ENCODE data around the gene NUDT22. TPM values are rescaled to one million over a fixed set of nuclear protein-coding genes. Genes with fewer than 3 reads are reported as not detected.

NUDT22 gene
- total and polyA plus RNA-seq, 2 donors (not counting 1 experiment from before 2014, with no cell fraction given) = 104 to 139 TPM

DNA sequence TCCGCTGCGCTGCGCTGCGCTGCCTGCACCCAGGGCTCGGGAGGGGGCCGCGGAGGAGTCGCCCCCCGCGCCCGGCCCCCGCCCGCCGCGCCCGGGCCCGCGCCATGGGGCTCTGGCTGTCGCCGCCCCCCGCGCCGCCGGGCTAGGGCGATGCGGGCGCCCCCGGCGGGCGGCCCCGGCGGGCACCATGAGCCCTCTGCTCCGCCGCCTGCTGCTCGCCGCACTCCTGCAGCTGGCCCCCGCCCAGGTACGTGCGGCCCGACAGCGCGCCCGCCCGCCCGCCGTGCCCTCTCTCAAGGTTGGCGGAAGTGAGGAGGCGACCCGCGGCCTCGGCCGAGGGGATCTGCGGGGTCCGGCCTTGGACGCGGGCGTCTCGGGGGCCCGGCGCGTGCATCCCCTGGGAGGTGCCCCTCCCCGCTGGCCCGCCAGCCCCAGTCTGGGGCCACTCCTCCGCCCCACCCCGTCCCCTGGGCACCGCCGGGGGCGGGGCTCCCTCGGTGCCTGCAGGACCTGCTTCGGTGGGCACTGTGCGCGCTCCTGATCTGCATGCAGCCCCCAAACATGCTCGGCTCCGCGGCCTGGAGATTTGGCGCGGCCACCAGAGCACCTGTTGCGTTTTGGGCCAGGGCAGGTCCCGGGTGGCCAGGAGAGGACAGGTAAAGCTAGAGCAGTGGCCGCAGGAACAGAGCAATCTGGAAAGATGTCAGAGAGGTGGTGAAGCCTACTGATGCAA, 8.7 kb downstream of the NUDT22 start:
- H3K4me3 ChIP-seq (ENCODE audit: control extremely low read depth in 1 of 5, extremely low read depth in 1 of 5, insufficient read depth in 1 of 5, low read depth in 2 of 5, low read length in 4 of 5) = peak overlapping the region; percentile 53 to 84 (median 67)
- peaks cover 25% of the 10 kb centered on the region for H4K20me1 ChIP-seq (ENCODE audit: control insufficient read depth, insufficient read depth, low read length, poor library complexity, severe bottlenecking)
- ChIA-PET CTCF (interaction anchor here (1.3 to 2.2 kb wide), 3 partner anchors 28 to 66 kb away, joined by 4 to 10 read pairs (median 5); partner anchors contain the start of gene FERMT3), POLR2A (interaction anchor here (0.9 to 2.7 kb wide), 5 partner anchors 10 to 609 kb away, joined by 3 to 8 read pairs (median 6); partner anchors contain the start of gene FERMT3)
- TF ChIP-seq EZH2 (IDR thresholded peaks at IDR 0.05; ENCODE audit: borderline replicate concordance, insufficient read depth, low read depth, low read length, poor library complexity, severe bottlenecking) = no peak
- TF ChIP-seq, protein P1, sequence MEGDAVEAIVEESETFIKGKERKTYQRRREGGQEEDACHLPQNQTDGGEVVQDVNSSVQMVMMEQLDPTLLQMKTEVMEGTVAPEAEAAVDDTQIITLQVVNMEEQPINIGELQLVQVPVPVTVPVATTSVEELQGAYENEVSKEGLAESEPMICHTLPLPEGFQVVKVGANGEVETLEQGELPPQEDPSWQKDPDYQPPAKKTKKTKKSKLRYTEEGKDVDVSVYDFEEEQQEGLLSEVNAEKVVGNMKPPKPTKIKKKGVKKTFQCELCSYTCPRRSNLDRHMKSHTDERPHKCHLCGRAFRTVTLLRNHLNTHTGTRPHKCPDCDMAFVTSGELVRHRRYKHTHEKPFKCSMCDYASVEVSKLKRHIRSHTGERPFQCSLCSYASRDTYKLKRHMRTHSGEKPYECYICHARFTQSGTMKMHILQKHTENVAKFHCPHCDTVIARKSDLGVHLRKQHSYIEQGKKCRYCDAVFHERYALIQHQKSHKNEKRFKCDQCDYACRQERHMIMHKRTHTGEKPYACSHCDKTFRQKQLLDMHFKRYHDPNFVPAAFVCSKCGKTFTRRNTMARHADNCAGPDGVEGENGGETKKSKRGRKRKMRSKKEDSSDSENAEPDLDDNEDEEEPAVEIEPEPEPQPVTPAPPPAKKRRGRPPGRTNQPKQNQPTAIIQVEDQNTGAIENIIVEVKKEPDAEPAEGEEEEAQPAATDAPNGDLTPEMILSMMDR (IDR thresholded peaks at IDR 0.05) = no peak
- no peaks in the 10 kb centered on the region for H3K9me3 Mint-ChIP-seq (ENCODE audit: insufficient read depth)
- intact Hi-C loops (cut with micrococcal nuclease) = loop anchor here (1.0 kb wide), 1 partner anchor 9 kb away; the partner anchor contains the start of genes NUDT22 and TRPT1
- peak overlapping the region; percentile 96 for H3K27ac Mint-ChIP-seq
- H3K27me3 ChIP-seq (replicated peaks in 1 of 4; ENCODE audit: control extremely low read depth in 1 of 4, control insufficient read depth in 3 of 4, insufficient read depth in 4 of 4, low read length in 3 of 4) = no peaks in the 10 kb centered on the region
- H3K27me3 Mint-ChIP-seq = no peaks in the 10 kb centered on the region
- H3K9me3 ChIP-seq (ENCODE audit: control extremely low read depth in 1 of 3, control insufficient read depth in 2 of 3, insufficient read depth in 1 of 3, low read length in 2 of 3) = no peaks in the 10 kb centered on the region
- ATAC-seq (ENCODE audit: low read depth) (peak; percentile 45), DNase-seq (peak; percentile 82)
- peaks cover 30 to 68% of the 10 kb centered on the region in 2 donors for H3K4me1 ChIP-seq (ENCODE audit: control insufficient read depth in 2 of 2, insufficient read depth in 2 of 2, low read length in 2 of 2)
- 2% methylated on average over 80 of the region's 80 CpGs for WGBS (ENCODE audit: insufficient coverage)
- peak overlapping the region; percentile 99 for H3K4me2 ChIP-seq (replicated peaks; ENCODE audit: low read depth, low read length, poor library complexity, severe bottlenecking)
- H3K79me2 ChIP-seq (ENCODE audit: control insufficient read depth, insufficient read depth, low read length) = peaks cover 23% of the 10 kb centered on the region
- peaks cover 0 to 27% of the 10 kb centered on the region in 2 experiments for H3K36me3 ChIP-seq (replicated peaks in 1 of 2; ENCODE audit: control extremely low read depth in 1 of 2, control insufficient read depth in 1 of 2, extremely low read depth in 1 of 2, insufficient read depth in 2 of 2, low read length in 1 of 2)
- H3K27ac ChIP-seq (ENCODE audit: low read length in 2 of 2) = peak overlapping the region; percentile 65 to 85
- H3K9ac ChIP-seq (ENCODE audit: low read length) = peak overlapping the region; percentile 89
- peaks cover 62% of the 10 kb centered on the region for H3K4me1 Mint-ChIP-seq
- H2AFZ ChIP-seq (ENCODE audit: insufficient read depth, low read depth, low read length, poor library complexity, severe bottlenecking) = peak overlapping the region; percentile 64
- peak overlapping the region; percentile 96 for H3K4me3 Mint-ChIP-seq
